HepG2 (cell line): ENCODE results near the gene IQCN. TPM values are rescaled to one million over a fixed set of nuclear protein-coding genes. Genes with fewer than 3 reads are reported as not detected.

ENCODE experiments used
- ASH2L ChIP-seq: fragments of 300-600, 200-600 bp; sonication (generic); IDR thresholded peaks from 2 replicates; pipeline ENCODE4 v1.7.0; 2017; ENCODE audit warnings: low read depth, mild to moderate bottlenecking, moderate library complexity, mixed read lengths, low read length; ENCODE audit not compliant: insufficient read length
- EED ChIP-seq: sonication (generic); formaldehyde crosslinking; IDR thresholded peaks from 2 replicates; pipeline ENCODE4 v1.5.0; 2020; ENCODE audit warnings: mild to moderate bottlenecking, missing genetic modification reagents
- HIVEP1 ChIP-seq: sonication (generic); formaldehyde crosslinking; IDR thresholded peaks from 2 replicates; pipeline ENCODE4 v1.4.0; 2020; ENCODE audit warnings: mild to moderate bottlenecking, missing genetic modification reagents
- HOXA9 ChIP-seq: sonication (generic); formaldehyde crosslinking; IDR thresholded peaks from 2 replicates; pipeline ENCODE4 v1.8.1; 2022; ENCODE audit warnings: missing genetic modification reagents, mild to moderate bottlenecking, moderate library complexity, borderline replicate concordance
- KDM4B ChIP-seq: sonication (generic); formaldehyde crosslinking; IDR thresholded peaks from 2 replicates; pipeline ENCODE4 v1.4.0; 2020; ENCODE audit warnings: missing genetic modification reagents
- KLF15 ChIP-seq: sonication (generic); formaldehyde crosslinking; IDR thresholded peaks from 2 replicates; pipeline ENCODE4 v1.8.1; 2023; ENCODE audit warnings: borderline replicate concordance, mild to moderate bottlenecking, inconsistent platforms, missing genetic modification reagents, mixed read lengths
- NONO ChIP-seq, 2 experiments: fragments of 450-650 bp in 1 of 2; sonication (generic) in 1 of 2; formaldehyde crosslinking in 1 of 2; IDR thresholded peaks in 1 of 2; conservative IDR thresholded peaks in 1 of 2; 2 replicates each; pipeline versions ENCODE4 v1.6.1 to v1.8.0; 2017 to 2022; ENCODE audit warnings: mild to moderate bottlenecking in 1 of 2, missing genetic modification reagents in 1 of 2, moderate library complexity in 1 of 2
- PLRG1 ChIP-seq: fragments of 450-650 bp; conservative IDR thresholded peaks from 2 replicates; pipeline ENCODE4 v1.6.1; 2016
- SETDB1 ChIP-seq: sonication (generic); formaldehyde crosslinking; IDR thresholded peaks from 2 replicates; pipeline ENCODE4 v1.5.1; 2020; ENCODE audit warnings: missing genetic modification reagents, mild to moderate bottlenecking, borderline replicate concordance
- SP4 ChIP-seq: sonication (generic); formaldehyde crosslinking; IDR thresholded peaks from 2 replicates; pipeline ENCODE4 v1.8.1; 2023; ENCODE audit warnings: mild to moderate bottlenecking, missing genetic modification reagents
- TRIM24 ChIP-seq: sonication (generic); formaldehyde crosslinking; IDR thresholded peaks from 2 replicates; pipeline ENCODE4 v1.8.0; 2022; ENCODE audit warnings: mild to moderate bottlenecking, missing genetic modification reagents
- YY1 ChIP-seq: IDR thresholded peaks from 2 replicates; pipeline ENCODE4 v1.6.1; 2011; ENCODE audit warnings: low read length, low read depth, moderate library complexity, mild to moderate bottlenecking; ENCODE audit not compliant: insufficient read depth, insufficient replicate concordance
- ZNF101 ChIP-seq: sonication (generic); formaldehyde crosslinking; IDR thresholded peaks from 2 replicates; pipeline ENCODE4 v1.4.0; 2020; ENCODE audit warnings: mild to moderate bottlenecking, low read depth, missing genetic modification reagents, borderline replicate concordance
- ZNF12 ChIP-seq: sonication (generic); formaldehyde crosslinking; IDR thresholded peaks from 2 replicates; pipeline ENCODE4 v1.5.0; 2020; ENCODE audit warnings: missing genetic modification reagents
- ZNF460 ChIP-seq: sonication (generic); formaldehyde crosslinking; IDR thresholded peaks from 2 replicates; pipeline ENCODE4 v1.5.1; 2020; ENCODE audit warnings: missing genetic modification reagents, mild to moderate bottlenecking, borderline replicate concordance
- ZNF501 ChIP-seq: sonication (generic); formaldehyde crosslinking; IDR thresholded peaks from 2 replicates; pipeline ENCODE4 v1.5.1; 2020; ENCODE audit warnings: mild to moderate bottlenecking, moderate library complexity, missing genetic modification reagents
- ZNF557 ChIP-seq: sonication (generic); formaldehyde crosslinking; IDR thresholded peaks from 2 replicates; pipeline ENCODE4 v1.4.0; 2020; ENCODE audit warnings: missing genetic modification reagents
- polyA plus RNA-seq, 8 experiments: library from polyadenylated mRNA; depleted of rRNA in 3 of 8; stranded (reverse) in 7 of 8; unstranded in 1 of 8; fragments of >200 nt; fragmentation: Illumina TruSeq in 4 of 8; extraction: Trizol in 4 of 8; gene quantifications; 2 replicates each; pipeline versions ENCODE4 v1.2.1 to v1.2.3, GENCODE V29; 2011 to 2016; ENCODE audit warnings: low read depth in 4 of 8, missing spikeins in 1 of 8, mixed read lengths in 1 of 8; ENCODE audit not compliant: insufficient read depth in 1 of 8
- total RNA-seq, 5 experiments: library from RNA; depleted of rRNA; stranded (reverse); fragments of >200 nt; fragmentation: Illumina TruSeq; extraction: Trizol; gene quantifications; 2 replicates each; pipeline ENCODE4 v1.2.3, GENCODE V29; 2016; ENCODE audit warnings: low read depth in 1 of 5
- TF ChIP-seq, protein P1 (sequence below): sonication (generic); formaldehyde crosslinking; IDR thresholded peaks from 2 replicates; pipeline ENCODE4 v1.5.0; 2020; ENCODE audit warnings: missing genetic modification reagents, mild to moderate bottlenecking, borderline replicate concordance
- TF ChIP-seq, protein P2 (sequence below): sonication (generic); formaldehyde crosslinking; IDR thresholded peaks from 2 replicates; pipeline ENCODE4 v1.4.0; 2020; ENCODE audit warnings: missing genetic modification reagents, borderline replicate concordance
- TF ChIP-seq, protein P3 (sequence below): conservative IDR thresholded peaks from 2 replicates; pipeline ENCODE4 v1.6.1; 2018; ENCODE audit warnings: missing genetic modification reagents
- TF ChIP-seq, protein P4 (sequence below): sonication (generic); formaldehyde crosslinking; IDR thresholded peaks from 2 replicates; pipeline ENCODE4 v1.8.1; 2023; ENCODE audit warnings: missing genetic modification reagents, inconsistent platforms, borderline replicate concordance

Gene IQCN
- total and polyA plus RNA-seq, 2 of the 13 experiments (the other 11 are each of a cell fraction or from before 2014, with no cell fraction given): 0.04 to 0.18 TPM

DNA sequence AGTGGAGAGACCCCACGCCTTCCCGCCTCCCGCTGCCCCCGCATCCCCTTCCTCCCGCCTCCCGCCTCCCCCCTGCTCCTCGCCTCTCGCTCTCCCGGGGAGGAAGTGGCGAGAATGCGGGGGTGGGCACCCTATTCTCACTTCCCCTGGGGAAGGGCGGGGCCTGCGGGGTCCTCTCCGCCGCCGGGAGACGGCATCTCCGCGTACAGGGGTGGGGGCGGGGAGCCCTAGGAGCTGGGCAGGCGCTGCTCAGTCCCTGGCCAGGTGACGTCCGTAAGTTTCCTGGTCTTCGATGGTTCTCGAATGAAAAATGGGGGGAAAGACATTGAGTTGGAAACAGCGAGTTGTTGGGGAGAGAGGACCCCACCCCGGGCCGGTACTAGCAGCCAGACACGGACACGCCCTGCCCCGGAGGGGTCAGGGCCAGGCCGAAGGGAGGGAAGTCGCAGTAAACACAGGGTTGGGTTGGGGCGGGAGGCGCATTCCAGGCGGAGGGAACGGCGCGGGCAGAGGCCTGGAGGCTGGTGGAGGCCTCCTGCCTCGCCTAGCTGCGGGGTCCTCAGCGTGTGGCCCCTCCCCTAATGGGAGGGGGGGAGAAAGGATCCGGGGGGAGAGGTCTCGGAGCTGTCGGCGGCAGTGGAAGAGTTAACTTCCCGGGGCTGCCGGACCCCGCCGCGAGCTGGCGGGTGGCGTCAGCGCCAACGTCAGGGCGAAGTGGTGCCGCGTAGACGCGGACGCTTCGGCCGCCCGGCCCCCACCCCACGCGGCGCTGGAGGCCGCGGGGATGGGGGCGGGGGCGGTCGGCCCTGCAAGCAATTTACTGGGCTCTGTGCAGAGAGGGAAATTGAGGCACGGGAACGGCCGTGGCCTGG lies 17.6 kb upstream of the IQCN start (continued):
- TF ChIP-seq, protein P1, sequence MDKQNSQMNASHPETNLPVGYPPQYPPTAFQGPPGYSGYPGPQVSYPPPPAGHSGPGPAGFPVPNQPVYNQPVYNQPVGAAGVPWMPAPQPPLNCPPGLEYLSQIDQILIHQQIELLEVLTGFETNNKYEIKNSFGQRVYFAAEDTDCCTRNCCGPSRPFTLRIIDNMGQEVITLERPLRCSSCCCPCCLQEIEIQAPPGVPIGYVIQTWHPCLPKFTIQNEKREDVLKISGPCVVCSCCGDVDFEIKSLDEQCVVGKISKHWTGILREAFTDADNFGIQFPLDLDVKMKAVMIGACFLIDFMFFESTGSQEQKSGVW (CRISPR knock-in tag): no peak
- TF ChIP-seq, protein P2, sequence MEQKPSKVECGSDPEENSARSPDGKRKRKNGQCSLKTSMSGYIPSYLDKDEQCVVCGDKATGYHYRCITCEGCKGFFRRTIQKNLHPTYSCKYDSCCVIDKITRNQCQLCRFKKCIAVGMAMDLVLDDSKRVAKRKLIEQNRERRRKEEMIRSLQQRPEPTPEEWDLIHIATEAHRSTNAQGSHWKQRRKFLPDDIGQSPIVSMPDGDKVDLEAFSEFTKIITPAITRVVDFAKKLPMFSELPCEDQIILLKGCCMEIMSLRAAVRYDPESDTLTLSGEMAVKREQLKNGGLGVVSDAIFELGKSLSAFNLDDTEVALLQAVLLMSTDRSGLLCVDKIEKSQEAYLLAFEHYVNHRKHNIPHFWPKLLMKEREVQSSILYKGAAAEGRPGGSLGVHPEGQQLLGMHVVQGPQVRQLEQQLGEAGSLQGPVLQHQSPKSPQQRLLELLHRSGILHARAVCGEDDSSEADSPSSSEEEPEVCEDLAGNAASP: peak; percentile 33; the same call in 1 of the 2 replicates
- TF ChIP-seq TRIM24 (no peak), KDM4B (CRISPR knock-in tag) (no peak), HIVEP1 (CRISPR knock-in tag) (peak; percentile 46; the same call in 1 of the 2 replicates), PLRG1 (no peak), ZNF501 (CRISPR knock-in tag) (no peak), KLF15 (CRISPR knock-in tag) (no peak), EED (CRISPR knock-in tag) (no peak), HOXA9 (CRISPR knock-in tag) (no peak), SETDB1 (CRISPR knock-in tag) (no peak), ZNF460 (CRISPR knock-in tag) (peak; percentile 54; the same call in 1 of the 2 replicates), ZNF101 (CRISPR knock-in tag) (0 out of 2 replicates have a peak, but pooled peaks have one; percentile 55), SP4 (CRISPR knock-in tag) (peak; percentile 45; the same call in 1 of the 2 replicates), YY1 (no peak), ZNF557 (CRISPR knock-in tag) (no peak), ASH2L (no peak), ZNF12 (CRISPR knock-in tag) (0 out of 2 replicates have a peak, but pooled peaks have one; percentile 11), NONO (IDR thresholded peaks at IDR 0.05) (no peak), NONO (CRISPR knock-in tag; conservative IDR thresholded peaks at IDR 0.05) (0 out of 2 replicates have a peak, but pooled peaks have one; percentile 58)
- TF ChIP-seq, protein P3, sequence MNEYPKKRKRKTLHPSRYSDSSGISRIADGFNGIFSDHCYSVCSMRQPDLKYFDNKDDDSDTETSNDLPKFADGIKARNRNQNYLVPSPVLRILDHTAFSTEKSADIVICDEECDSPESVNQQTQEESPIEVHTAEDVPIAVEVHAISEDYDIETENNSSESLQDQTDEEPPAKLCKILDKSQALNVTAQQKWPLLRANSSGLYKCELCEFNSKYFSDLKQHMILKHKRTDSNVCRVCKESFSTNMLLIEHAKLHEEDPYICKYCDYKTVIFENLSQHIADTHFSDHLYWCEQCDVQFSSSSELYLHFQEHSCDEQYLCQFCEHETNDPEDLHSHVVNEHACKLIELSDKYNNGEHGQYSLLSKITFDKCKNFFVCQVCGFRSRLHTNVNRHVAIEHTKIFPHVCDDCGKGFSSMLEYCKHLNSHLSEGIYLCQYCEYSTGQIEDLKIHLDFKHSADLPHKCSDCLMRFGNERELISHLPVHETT (CRISPR knock-in tag): peak; percentile 62; the same call in 1 of the 2 replicates
- TF ChIP-seq, protein P4, sequence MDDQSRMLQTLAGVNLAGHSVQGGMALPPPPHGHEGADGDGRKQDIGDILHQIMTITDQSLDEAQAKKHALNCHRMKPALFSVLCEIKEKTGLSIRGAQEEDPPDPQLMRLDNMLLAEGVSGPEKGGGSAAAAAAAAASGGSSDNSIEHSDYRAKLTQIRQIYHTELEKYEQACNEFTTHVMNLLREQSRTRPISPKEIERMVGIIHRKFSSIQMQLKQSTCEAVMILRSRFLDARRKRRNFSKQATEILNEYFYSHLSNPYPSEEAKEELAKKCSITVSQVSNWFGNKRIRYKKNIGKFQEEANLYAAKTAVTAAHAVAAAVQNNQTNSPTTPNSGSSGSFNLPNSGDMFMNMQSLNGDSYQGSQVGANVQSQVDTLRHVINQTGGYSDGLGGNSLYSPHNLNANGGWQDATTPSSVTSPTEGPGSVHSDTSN (CRISPR knock-in tag): no peak
